ENCODE results near the gene SLC16A4. TPM values are rescaled to one million over a fixed set of nuclear protein-coding genes. Genes with fewer than 3 reads are reported as not detected.

SLC16A4 gene
- total and polyA plus RNA-seq, 2 of the 8 experiments (the other 6 are each of a cell fraction or from before 2014, with no cell fraction given): 0.30 to 0.43 TPM

- TF ChIP-seq EP300 (IDR thresholded peaks at IDR 0.05; ENCODE audit: borderline replicate concordance in 1 of 2, low read depth in 2 of 2, low read length in 2 of 2) (no peak), GTF2F1 (IDR thresholded peaks at IDR 0.05; ENCODE audit: borderline replicate concordance, low read depth, low read length) (no peak), TEAD4 (IDR thresholded peaks at IDR 0.05; ENCODE audit: low read depth, low read length) (no peak), SP4 (IDR thresholded peaks at IDR 0.05; ENCODE audit: low read length) (no peak), RBBP5 (IDR thresholded peaks at IDR 0.05; ENCODE audit: borderline replicate concordance, low read depth, low read length) (peak; percentile 93; the same call in 1 of the 2 replicates), RAD21 (IDR thresholded peaks at IDR 0.05 in 1 of 2, conservative IDR thresholded peaks at IDR 0.05 in 1 of 2; ENCODE audit: low read depth in 2 of 2, low read length in 2 of 2) (0 out of 4 replicates have a peak, but pooled peaks of 1 of the 2 experiments have one; percentile 0), JUN (IDR thresholded peaks at IDR 0.05; ENCODE audit: low read depth, low read length) (no peak), RNF2 (IDR thresholded peaks at IDR 0.05; ENCODE audit: borderline replicate concordance, low read depth, low read length, missing control alignments, poor library complexity, severe bottlenecking) (no peak), SRF (IDR thresholded peaks at IDR 0.05; ENCODE audit: low read depth, low read length) (peak; percentile 47; the same call in 1 of the 2 replicates), CBX8 (IDR thresholded peaks at IDR 0.05; ENCODE audit: borderline replicate concordance, low read depth, low read length) (no peak), CTCF (IDR thresholded peaks at IDR 0.05; ENCODE audit: control extremely low read depth in 1 of 3, insufficient read depth in 1 of 3, low read depth in 1 of 3, low read length in 3 of 3) (no peak), NRF1 (IDR thresholded peaks at IDR 0.05; ENCODE audit: low read depth, low read length) (no peak), KDM5A (IDR thresholded peaks at IDR 0.05; ENCODE audit: low read length) (peak; percentile 62; the same call in 1 of the 2 replicates), SAP30 (IDR thresholded peaks at IDR 0.05; ENCODE audit: insufficient read depth, insufficient replicate concordance, low read length) (no peak), TAF1 (IDR thresholded peaks at IDR 0.05; ENCODE audit: low read depth, low read length) (peak; percentile 92)
- TF ChIP-seq, protein P1, sequence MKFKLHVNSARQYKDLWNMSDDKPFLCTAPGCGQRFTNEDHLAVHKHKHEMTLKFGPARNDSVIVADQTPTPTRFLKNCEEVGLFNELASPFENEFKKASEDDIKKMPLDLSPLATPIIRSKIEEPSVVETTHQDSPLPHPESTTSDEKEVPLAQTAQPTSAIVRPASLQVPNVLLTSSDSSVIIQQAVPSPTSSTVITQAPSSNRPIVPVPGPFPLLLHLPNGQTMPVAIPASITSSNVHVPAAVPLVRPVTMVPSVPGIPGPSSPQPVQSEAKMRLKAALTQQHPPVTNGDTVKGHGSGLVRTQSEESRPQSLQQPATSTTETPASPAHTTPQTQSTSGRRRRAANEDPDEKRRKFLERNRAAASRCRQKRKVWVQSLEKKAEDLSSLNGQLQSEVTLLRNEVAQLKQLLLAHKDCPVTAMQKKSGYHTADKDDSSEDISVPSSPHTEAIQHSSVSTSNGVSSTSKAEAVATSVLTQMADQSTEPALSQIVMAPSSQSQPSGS (IDR thresholded peaks at IDR 0.05; ENCODE audit: low read length): no peak
- TF ChIP-seq, protein P2, sequence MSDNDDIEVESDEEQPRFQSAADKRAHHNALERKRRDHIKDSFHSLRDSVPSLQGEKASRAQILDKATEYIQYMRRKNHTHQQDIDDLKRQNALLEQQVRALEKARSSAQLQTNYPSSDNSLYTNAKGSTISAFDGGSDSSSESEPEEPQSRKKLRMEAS (IDR thresholded peaks at IDR 0.05): no peak; the same call in none of the 2 replicates
Observed at GRCh38 chr1:110407260-110408210, 16.7 kb upstream of the SLC16A4 start, which contains the start of gene LAMTOR5 (continued).

Data from H1 (cell line).